ENCODE measurements around the gene PPP1R16B.

The PPP1R16B gene

GRCh38 chr20:38896009-38896594, 90.6 kb downstream of the PPP1R16B start:
- POLR2A ChIA-PET (ENCODE audit: low non-redundant PET), result no interaction called here
- CTCF ChIA-PET, result interaction anchor here (1.8 kb wide), 1 partner anchor 143 kb away, joined by 11 read pairs; no protein-coding TSS in a partner anchor
- no peak overlapping the region for H3K27ac ChIP-seq
- no peak for DNase-seq (ENCODE audit: low spot score)
- no peak for TF ChIP-seq CTCF (conservative IDR thresholded peaks at IDR 0.05; ENCODE audit: low read depth)

DNA sequence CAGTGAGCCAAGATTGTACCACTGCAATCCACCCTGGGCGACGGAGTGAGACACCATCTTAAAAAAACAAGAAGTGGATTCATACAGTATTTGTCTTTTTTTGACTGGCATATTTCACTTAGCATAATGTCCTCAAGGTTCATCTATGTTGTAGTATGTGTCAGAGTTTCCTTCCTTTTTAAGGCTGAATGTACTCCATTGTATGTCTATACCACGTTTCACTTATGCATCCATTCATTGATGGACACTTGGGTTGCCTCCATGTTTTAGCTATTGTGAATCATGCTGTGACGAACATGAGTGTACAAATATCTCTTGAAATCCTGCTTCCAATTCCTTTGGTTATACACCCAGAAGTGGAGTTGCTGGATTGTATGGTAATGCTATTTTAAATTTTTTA, 91.8 kb downstream of the PPP1R16B start:
- no peak for TF ChIP-seq CTCF (conservative IDR thresholded peaks at IDR 0.05; ENCODE audit: low read depth)
- POLR2A ChIA-PET (ENCODE audit: low non-redundant PET), result no interaction called here
- no peak overlapping the region for H3K27ac ChIP-seq
- CTCF ChIA-PET, result interaction anchor here (0.6 kb wide), 2 partner anchors 16 to 261 kb away, joined by 4 to 5 read pairs; no protein-coding TSS in a partner anchor
- no peak for DNase-seq (ENCODE audit: low spot score)

GRCh38 chr20:38900606-38901005, 95.1 kb downstream of the PPP1R16B start:
- ChIA-PET CTCF (no interaction called here), POLR2A (ENCODE audit: low non-redundant PET) (no interaction called here)
- no peak for DNase-seq (ENCODE audit: low spot score)
- no peak overlapping the region for H3K27ac ChIP-seq
- no peak for TF ChIP-seq CTCF (conservative IDR thresholded peaks at IDR 0.05; ENCODE audit: low read depth)

- CTCF ChIA-PET, result interaction anchor here (1.6 kb wide), 1 partner anchor 8 kb away, joined by 6 read pairs; no protein-coding TSS in a partner anchor
- no peak for TF ChIP-seq CTCF (conservative IDR thresholded peaks at IDR 0.05; ENCODE audit: low read depth)
- POLR2A ChIA-PET (ENCODE audit: low non-redundant PET), result no interaction called here
- DNase-seq (ENCODE audit: low spot score), result no peak
- no peak overlapping the region for H3K27ac ChIP-seq
Measured at GRCh38 chr20:38902601-38903000, 97.1 kb downstream of the PPP1R16B start.

DNA sequence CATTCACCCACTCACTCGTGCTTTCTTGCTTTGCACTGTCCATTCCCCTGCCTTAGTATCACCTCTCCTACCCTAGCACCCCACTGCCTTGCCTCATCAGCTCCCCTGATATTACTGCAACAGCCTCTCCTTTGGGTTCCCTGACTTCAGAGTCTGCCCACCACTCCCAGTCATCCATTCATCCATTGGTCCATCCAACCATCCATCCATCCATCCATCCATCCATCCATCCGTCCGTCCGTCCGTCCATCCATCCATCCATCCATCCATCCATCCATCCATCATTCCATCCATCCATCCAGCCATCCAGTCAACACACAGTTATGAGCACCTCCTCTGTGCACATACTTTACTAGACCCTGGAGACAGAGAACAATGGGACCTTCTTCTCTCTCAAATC, 97.8 kb downstream of the PPP1R16B start:
- CTCF ChIA-PET, result interaction anchor here (1.6 kb wide), 1 partner anchor 9 kb away, joined by 6 read pairs; no protein-coding TSS in a partner anchor
- POLR2A ChIA-PET (ENCODE audit: low non-redundant PET), result interaction anchor here (0.6 kb wide), 1 partner anchor 14 kb away, joined by 3 read pairs; no protein-coding TSS in a partner anchor
- no peak overlapping the region for H3K27ac ChIP-seq
- no peak for DNase-seq (ENCODE audit: low spot score)
- no peak for TF ChIP-seq CTCF (conservative IDR thresholded peaks at IDR 0.05; ENCODE audit: low read depth)

GRCh38 chr20:38905375-38905774, 99.9 kb downstream of the PPP1R16B start:
- no peak for TF ChIP-seq CTCF (conservative IDR thresholded peaks at IDR 0.05; ENCODE audit: low read depth)
- no peak overlapping the region for H3K27ac ChIP-seq
- no peak for DNase-seq (ENCODE audit: low spot score)
- ChIA-PET POLR2A (ENCODE audit: low non-redundant PET) (no interaction called here), CTCF (interaction anchor here (0.6 kb wide), 1 partner anchor 12 kb away, joined by 3 read pairs; no protein-coding TSS in a partner anchor)

Measured in RWPE1 (cell line).